Activated B cell treated with CpG ODN at 0.5 μM for 24 hours (primary cell): Measurements from ENCODE around the gene STK25. TPM values are rescaled to one million over a fixed set of nuclear protein-coding genes. Genes with fewer than 3 reads are reported as not detected.

Experiments used
- ATAC-seq: fragments of 200-7000 bp; cut with Tn5 transposase; one replicate; pipeline ENCODE4 v1.10.0; 2021; ENCODE audit warnings: low read depth, mild to moderate bottlenecking, moderate library complexity
- CTCF ChIA-PET: fragments of 350-600 bp; sonication (Branson Sonifier 250); formaldehyde crosslinking; loops from one replicate; lab custom pipeline; 2021; ENCODE audit warnings: antibody characterized with exemption; lab: Charles Lee
- POLR2A ChIA-PET: fragments of 350-600 bp; sonication (Branson Sonifier 250); formaldehyde crosslinking; loops from one replicate; lab custom pipeline; 2021; ENCODE audit warnings: antibody characterized with exemption; lab: Charles Lee
- DNase-seq: peaks from one replicate; pipeline ENCODE4 v3.0.0; 2022
- H3K27ac Mint-ChIP-seq: one replicate; pipeline ENCODE4 v1.8.0; 2020; ENCODE audit warnings: mixed read lengths
- H3K27me3 Mint-ChIP-seq: one replicate; pipeline ENCODE4 v1.8.0; 2021; ENCODE audit warnings: mixed read lengths
- H3K36me3 Mint-ChIP-seq: one replicate; pipeline ENCODE4 v1.8.0; 2021; ENCODE audit warnings: low read depth, mixed read lengths
- H3K4me1 Mint-ChIP-seq: one replicate; pipeline ENCODE4 v1.8.0; 2021; ENCODE audit warnings: mixed read lengths
- H3K4me3 Mint-ChIP-seq: one replicate; pipeline ENCODE4 v1.8.0; 2020; ENCODE audit warnings: mild to moderate bottlenecking, mixed read lengths
- H3K9me3 Mint-ChIP-seq: one replicate; pipeline ENCODE4 v1.8.0; 2020; ENCODE audit warnings: mixed read lengths
- CTCF ChIP-seq: fragments of 200-600 bp; IDR thresholded peaks from one replicate; pipeline ENCODE4 v1.8.0; 2022; ENCODE audit warnings: antibody characterized with exemption, mild to moderate bottlenecking
- intact Hi-C: fragments of 100-400 bp; cut with micrococcal nuclease; formaldehyde crosslinking; loops from one replicate; pipeline ENCODE4 v1.15.1; 2024
- total RNA-seq: library from RNA; stranded (reverse); gene quantifications from 2 replicates; pipeline ENCODE4 v1.2.3, GENCODE V29; 2022

The STK25 gene
- total RNA-seq, 1 donor from 2014 or later, result 151 TPM

GRCh38 chr2:241538838-241539615 is 30.6 kb upstream of the STK25 start:
- Mint-ChIP-seq H3K4me1 (peaks cover 4% of the 10 kb centered on the region), H3K27me3 (peaks cover 17% of the 10 kb centered on the region), H3K9me3 (no peaks in the 10 kb centered on the region), H3K4me3 (no peak overlapping the region), H3K36me3 (no peaks in the 10 kb centered on the region), H3K27ac (no peak overlapping the region)
- TF ChIP-seq CTCF, result no peak
- no peak for DNase-seq
- ATAC-seq, result no peak
- POLR2A ChIA-PET, result no interaction called here
- intact Hi-C loops, result no loop called here
- CTCF ChIA-PET, result no interaction called here

GRCh38 chr2:241535871-241536655 is 27.7 kb upstream of the STK25 start:
- Mint-ChIP-seq H3K36me3 (no peaks in the 10 kb centered on the region), H3K9me3 (no peaks in the 10 kb centered on the region), H3K4me1 (peaks cover 4% of the 10 kb centered on the region), H3K27ac (no peak overlapping the region), H3K27me3 (peaks cover 11% of the 10 kb centered on the region), H3K4me3 (no peak overlapping the region)
- TF ChIP-seq CTCF, result no peak
- POLR2A ChIA-PET, result no interaction called here
- ATAC-seq, result no peak
- no peak for DNase-seq
- intact Hi-C loops, result no loop called here
- CTCF ChIA-PET, result no interaction called here

- H3K27ac Mint-ChIP-seq, result no peak overlapping the region
- TF ChIP-seq CTCF, result no peak
- H3K9me3 Mint-ChIP-seq, result no peaks in the 10 kb centered on the region
- ATAC-seq (no peak), DNase-seq (no peak)
- intact Hi-C loops, result no loop called here
- H3K27me3 Mint-ChIP-seq, result peaks cover 7% of the 10 kb centered on the region
- CTCF ChIA-PET, result no interaction called here
- no peak overlapping the region for H3K4me3 Mint-ChIP-seq
- POLR2A ChIA-PET, result no interaction called here
- no peaks in the 10 kb centered on the region for H3K4me1 Mint-ChIP-seq
- no peaks in the 10 kb centered on the region for H3K36me3 Mint-ChIP-seq
Measured at GRCh38 chr2:241534701-241535375, 26.5 kb upstream of the STK25 start.

GRCh38 chr2:241534293-241534692 is 25.9 kb upstream of the STK25 start:
- intact Hi-C loops, result no loop called here
- no peak for TF ChIP-seq CTCF
- Mint-ChIP-seq H3K4me3 (no peak overlapping the region), H3K27ac (no peak overlapping the region), H3K27me3 (peaks cover 7% of the 10 kb centered on the region), H3K36me3 (no peaks in the 10 kb centered on the region), H3K9me3 (no peaks in the 10 kb centered on the region), H3K4me1 (no peaks in the 10 kb centered on the region)
- no peak for DNase-seq
- ChIA-PET CTCF (no interaction called here), POLR2A (no interaction called here)
- no peak for ATAC-seq
